Measurements from ENCODE around the gene SEC16A.
"Not testable (repeated sequence)": the region's sequence is repeated elsewhere in the genome, so short reads cannot be mapped to it uniquely, and the experiment has no call there.

The SEC16A gene

DNA sequence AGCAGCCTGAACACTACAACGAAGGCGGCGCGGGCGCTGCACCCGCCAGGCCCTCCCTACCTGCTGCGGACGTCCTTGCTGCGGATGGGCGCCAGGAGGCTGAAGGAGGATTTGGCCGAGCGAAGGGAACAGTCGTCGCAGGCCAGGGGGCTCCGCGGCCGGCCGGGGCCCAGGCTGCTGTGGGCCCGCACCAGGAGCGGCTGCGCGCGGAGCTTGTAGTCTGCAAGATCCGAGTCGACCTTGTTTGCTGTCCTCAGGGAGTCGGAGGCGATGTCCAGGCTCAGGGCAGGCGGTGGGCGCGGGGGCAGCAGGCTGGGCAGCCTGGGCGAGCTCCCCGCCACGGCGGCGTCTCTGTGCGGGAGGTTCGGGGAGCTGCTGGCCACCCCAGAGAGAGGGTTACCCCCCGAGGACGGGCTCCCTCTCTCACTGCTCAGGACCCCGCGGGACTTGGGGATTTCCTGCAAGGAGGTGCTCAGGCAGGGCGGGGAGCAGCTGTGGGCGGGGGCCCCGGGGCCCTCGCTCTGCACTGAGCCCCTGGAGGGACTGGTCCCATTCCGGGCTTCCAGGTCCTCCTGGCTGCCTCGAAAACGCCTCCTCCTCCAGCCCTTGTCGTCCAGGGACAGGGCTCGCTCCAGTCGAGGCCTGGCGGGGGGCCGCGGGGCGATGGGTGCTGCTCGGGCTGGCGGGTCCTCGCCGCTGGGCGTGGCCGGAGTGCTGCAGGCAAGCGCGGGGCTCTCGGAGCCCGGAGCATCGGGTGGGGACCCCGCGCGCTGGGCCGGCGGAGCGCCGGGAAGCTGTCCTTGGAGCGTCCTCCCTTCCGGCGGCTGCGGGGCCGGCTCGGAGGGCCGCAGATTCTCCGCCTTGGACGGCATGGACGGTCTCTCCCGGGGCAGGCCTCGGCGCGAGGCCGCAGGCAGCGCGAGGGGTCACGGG lies 44.0 kb downstream of the SEC16A start:
- DNase-seq (ENCODE audit: low read depth in 2 of 2) = peak; percentile 40 to 56

DNA sequence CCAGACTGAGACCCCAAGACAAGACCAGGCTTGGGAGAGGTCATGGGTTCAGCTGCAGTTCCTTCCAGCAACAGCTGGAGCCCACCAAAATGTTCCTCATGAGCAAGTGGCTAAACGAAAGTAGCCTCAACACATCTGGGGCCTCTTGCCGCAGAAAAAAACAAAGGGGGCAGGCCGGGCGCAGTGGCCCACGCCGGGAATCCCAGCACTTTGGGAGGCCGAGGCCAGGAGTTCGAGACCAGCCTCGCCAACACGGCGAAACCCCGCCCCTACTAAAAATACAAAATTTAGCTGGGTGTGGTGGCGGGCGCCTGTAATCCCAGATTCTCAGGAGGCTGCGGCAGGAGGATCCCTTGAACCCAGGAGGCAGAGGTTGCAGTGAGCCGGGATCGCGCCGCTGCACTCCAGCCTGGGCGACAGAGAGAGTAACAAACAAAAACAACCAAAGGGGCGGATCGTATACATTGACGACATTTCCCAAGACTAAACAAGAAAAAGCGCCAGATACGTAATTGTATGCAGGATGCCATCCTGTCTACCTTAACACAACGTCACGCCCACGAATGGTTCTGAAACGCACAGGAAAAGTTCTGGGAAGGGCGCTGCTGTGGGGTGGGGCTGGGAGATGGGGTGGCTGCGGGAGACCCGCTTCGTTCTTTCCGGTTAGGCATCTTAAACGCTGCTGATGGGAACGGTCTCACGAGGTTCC lies 44.8 kb downstream of the SEC16A start:
- DNase-seq (ENCODE audit: low read depth in 2 of 2) = no peak

DNA sequence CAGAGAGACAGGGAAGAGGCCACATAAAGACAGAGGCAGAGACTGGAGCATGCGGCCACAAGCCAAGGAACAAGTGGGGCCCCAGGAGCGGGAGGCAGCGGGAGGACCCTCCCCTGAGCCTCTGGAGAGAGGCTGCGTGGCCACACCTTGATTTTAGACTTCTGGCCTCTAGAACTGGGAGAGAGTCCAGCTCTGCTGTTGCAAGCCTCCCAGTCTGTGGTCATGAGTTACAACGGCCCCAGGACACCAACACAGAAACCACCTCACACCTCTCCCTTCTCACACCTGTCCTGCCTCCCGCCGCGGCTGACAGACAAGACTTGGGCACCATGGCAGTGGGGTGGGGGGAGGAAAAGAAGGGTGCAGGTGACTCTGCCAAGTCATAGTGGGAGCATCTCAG lies 45.4 kb downstream of the SEC16A start:
- no peak for DNase-seq (ENCODE audit: low read depth in 2 of 2)

- no peak for DNase-seq (ENCODE audit: low read depth in 2 of 2)
Measured at GRCh38 chr9:136436055-136436634, 46.7 kb downstream of the SEC16A start.

GRCh38 chr9:136434580-136435169 lies 48.2 kb downstream of the SEC16A start:
- DNase-seq (ENCODE audit: low read depth in 2 of 2) = no peak

DNA sequence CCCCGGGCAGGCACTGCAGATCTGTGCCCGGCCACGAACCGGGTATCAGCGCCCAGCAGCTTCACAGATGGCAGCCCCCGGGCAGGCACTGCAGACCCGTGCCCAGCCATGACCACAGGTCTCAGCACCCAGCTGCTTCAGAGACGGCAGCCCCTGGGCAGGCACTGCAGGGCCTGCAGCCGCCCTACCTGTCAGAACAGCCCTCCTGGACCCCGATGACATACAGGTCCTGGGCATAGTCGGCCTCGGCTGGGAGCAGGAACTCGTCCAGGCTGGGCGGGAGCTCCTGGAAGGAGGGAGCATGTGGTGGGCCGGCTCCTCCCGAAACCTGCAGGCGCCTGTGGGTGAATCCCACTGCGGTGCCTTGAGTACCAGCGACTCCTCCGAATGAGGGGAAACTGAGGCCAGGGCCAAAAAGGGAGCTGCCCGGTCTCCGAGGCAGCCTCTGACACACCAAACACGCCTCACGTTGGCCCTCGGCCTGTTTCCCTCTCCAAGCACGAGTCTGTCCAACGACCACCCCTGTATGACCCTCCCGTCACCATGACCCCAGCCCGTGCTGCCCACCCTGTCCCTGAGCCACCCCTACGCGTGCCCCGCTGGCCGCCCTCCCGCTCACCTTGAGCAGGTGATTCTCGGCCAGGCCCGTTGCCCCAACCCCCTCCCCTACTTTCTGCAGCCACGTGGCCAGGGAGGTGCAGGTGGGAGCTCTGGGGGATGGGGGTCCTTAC lies 48.8 kb downstream of the SEC16A start:
- no peak for DNase-seq (ENCODE audit: low read depth in 2 of 2)

GRCh38 chr9:136433043-136433715 lies 49.7 kb downstream of the SEC16A start:
- no peak for DNase-seq (ENCODE audit: low read depth in 2 of 2)

GRCh38 chr9:136432591-136432990 lies 50.2 kb downstream of the SEC16A start:
- no peak for DNase-seq (ENCODE audit: low read depth in 2 of 2)

- no peak for DNase-seq (ENCODE audit: low read depth in 2 of 2)
Measured at GRCh38 chr9:136431782-136432350, 51.0 kb downstream of the SEC16A start.

DNA sequence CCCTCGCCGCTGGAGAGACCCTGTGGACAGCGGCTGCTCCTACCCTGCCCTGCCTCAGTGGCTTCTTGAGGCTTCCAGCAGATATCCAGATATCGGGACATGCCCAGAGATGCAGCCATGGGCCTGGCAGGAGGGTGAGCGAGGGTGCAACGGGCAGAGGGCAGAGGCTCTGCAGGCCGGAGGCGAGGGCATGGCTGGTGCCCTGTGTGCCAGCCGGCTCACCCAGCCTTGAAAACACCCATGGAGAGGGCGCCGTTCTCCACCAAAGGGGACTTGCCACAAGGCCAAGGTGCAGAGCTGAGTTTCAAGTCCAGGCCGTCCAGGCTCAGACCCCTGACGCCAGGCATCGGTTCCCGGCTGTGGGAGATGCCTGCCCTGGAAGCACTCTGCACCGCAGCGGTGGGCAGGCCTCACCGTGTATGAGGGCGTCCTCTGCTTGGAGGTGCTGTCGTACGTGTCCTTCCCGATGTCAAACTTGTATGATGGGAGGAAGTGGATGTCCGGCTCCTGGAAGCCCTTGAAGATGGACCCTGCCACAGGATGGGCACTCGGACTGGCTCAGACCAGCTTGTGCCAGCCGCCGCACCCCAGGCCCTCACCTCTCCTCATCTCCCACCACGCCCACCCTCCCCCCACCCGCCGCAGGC lies 52.1 kb downstream of the SEC16A start:
- DNase-seq (ENCODE audit: low read depth in 2 of 2) = no peak

DNA sequence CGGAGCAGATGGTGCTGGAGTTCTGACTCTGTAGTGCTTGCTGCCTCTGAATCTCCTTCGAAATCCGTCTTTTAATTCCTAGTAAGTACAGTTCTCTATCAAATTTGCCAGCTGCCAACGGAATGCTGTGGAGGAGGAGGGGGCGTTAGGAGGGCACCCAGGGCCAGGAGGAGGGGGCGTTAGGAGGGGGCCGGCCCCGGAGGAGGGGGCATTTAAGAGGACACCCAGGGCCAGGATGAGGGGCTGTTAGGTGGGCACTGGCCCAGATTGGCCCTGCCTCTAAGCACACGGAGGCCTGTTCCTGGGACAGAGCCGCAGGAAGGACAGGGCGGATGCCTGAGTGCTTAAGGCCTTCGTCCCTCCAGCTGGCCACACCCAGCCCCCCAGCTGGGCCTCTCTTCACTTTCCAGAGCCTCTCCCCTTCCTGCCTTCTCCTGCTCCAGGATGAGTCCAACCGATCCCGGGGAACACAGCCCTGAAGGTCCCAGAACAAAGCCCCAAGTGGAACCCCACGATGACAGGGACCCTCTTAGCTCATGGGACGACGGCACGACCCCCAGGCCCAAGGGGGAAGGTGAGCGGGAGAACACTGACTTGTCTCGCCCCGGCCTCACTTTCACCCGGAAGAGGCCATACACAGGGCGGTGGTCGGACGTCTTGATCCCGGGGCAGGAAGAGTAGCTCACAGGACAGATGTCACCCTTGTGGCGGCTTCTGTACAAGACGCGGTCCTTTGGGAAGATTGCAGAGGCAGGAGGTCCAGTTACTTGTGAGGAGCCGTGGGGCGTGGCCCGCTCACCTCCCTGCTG lies 53.0 kb downstream of the SEC16A start:
- no peak for DNase-seq (ENCODE audit: low read depth in 2 of 2)

DNA sequence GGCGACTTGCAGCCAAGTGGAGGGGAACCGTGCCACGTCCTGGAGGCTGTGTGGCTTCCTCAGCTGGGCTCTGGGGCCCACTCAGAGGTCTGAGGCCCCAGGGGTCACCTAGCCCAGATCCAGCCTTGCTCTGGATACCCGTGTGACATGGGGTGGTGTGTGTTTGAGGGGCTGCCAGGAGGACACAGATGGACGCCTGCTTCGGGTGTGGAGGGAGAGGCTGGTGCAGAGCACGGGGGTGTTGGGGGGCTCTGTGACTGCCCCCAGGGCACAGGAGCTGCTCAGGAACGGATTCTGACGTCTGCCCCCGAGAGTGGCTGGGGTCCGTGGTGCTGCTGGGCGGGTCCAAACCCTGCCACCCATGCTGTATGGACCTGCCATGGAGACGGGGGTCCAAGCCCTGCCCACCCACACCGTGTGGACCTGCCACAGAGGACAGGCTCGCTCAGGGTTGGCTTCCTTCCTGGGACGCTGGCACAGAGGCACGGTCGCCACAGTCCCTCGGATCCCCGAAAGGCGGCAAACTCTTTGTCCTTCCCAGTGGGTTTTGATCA lies 53.7 kb downstream of the SEC16A start:
- no peak for DNase-seq (ENCODE audit: low read depth in 2 of 2)

- no peak for DNase-seq (ENCODE audit: low read depth in 2 of 2)
Measured at GRCh38 chr9:136426787-136427186, 56.1 kb downstream of the SEC16A start.

DNA sequence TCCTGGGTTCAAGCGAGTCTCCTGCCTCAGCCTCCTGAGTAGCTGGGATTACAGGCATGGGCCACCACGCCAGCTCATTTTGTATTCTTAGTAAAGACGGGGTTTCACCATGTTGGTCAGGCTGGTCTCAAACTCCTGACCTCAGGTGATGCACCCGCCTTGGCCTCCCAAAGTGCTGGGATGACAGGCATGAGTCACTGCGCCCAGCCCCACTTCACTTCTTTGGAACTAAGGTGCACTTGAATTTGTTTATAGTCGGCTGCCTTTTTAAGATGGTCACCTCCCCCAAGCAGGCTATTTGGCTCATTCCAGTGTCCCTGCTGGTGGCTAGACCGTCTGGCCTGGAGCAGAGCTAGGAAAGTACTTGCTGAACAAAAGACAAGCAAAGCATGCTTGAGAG lies 57.5 kb downstream of the SEC16A start:
- not testable (repeated sequence) for DNase-seq (ENCODE audit: low read depth in 2 of 2)

- no peak for DNase-seq (ENCODE audit: low read depth in 2 of 2)
Measured at GRCh38 chr9:136424750-136425362, 58.0 kb downstream of the SEC16A start.

- no peak for DNase-seq (ENCODE audit: low read depth in 2 of 2)
Measured at GRCh38 chr9:136423432-136424146, 59.3 kb downstream of the SEC16A start.

DNA sequence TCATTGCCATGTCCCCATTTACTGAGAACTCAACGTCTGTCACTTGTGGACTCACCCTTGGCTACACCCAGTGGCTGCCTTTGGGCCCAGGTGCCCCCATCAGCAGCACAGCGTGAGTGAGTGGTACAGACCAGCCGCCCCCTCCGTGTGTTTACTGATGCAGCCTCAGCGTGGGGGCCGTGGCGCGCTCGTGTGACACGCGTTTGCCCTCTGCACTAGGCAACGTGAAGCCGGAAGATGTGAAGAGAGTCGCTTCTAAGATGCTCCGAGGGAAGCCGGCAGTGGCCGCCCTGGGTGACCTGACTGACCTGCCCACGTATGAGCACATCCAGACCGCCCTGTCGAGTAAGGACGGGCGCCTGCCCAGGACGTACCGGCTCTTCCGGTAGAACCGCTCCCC lies 60.0 kb downstream of the SEC16A start:
- no peak for DNase-seq (ENCODE audit: low read depth in 2 of 2)

DNA sequence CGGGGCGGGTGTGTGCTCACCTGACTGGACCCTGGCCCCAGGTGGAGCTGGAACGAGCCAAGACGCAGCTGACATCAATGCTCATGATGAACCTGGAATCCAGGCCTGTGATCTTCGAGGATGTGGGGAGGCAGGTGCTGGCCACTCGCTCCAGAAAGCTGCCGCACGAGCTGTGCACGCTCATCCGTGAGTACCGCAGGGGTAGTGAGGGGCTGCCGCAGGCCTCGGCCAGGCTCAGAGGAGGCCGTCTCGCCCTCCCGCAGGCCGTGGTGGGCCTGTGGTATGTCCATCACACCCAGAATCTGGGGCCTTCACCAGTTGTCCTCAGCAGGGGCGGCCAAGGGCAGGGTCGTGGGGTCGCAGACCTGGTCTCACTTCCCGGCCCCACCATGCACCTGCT lies 61.0 kb downstream of the SEC16A start:
- DNase-seq (ENCODE audit: low read depth in 2 of 2) = no peak

Measured in stimulated activated CD4-positive, alpha-beta T cell treated with anti-CD3 and anti-CD28 coated beads, Interleukin-4, amount 100 ng/mL, for 48 hours (primary cell).